Stimulated activated CD8-positive, alpha-beta memory T cell treated with anti-CD3 and anti-CD28 coated beads, Interleukin-12 subunit alpha, Interleukin-12 subunit beta, amount 100 ng/mL, for 1 hour (primary cell): ENCODE measurements around the gene LRRC3B.

Experiments used
- DNase-seq: peaks from one replicate; pipeline ENCODE4 v3.0.0-alpha.2; 2020; ENCODE audit warnings: low read depth

The LRRC3B gene

DNA sequence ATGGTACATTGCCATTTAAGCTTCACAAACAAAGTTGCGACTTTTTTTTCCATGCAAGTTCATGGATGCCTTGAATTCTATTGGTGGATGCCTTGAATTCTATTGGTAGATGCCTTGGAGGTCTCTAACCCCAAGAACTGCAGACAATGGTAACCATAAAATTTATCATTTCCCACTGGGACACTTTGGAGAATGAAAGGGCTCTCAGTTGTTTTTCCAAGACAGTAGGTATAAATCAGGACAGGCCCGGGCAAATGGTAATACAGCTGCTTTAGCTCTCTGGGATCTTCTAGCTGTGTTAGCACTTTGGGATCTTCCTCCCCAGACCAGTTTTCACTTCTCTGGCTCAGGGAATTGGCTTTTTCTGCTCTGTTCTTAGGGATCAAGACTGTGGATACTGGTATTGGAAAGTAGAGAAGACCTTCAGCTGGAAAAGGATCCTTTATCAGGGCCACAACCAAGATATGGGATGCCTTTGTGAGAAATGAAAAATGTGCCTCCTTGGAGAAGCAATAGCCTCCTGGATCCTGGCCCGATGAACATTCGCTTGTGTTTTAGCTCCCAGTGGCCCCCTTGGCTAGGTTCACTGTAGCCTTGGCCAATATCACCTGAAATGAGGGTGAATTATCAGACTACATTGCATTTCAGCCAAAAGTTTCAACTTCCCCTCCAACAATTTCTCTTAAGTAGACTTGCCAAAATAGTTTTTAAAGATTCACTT is 8.3 kb downstream of the LRRC3B start:
- no peak for DNase-seq

DNA sequence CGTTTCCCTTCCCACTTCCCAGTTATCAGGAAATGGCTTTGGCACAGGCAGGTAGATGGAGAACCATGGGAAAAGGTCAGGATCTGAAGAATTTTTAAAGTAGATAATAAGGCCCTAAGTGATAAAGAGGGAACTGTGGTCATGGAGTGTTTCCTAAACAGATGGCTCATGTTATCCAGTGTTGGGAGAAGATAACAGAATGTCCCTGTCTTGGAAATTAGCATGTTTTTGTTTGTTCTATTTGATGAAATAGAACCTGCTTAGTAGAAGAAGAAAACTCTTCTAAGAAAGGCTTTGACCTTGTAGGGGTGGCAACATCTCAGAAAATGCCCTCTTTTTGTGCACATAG is 8.8 kb downstream of the LRRC3B start:
- DNase-seq, result no peak

DNA sequence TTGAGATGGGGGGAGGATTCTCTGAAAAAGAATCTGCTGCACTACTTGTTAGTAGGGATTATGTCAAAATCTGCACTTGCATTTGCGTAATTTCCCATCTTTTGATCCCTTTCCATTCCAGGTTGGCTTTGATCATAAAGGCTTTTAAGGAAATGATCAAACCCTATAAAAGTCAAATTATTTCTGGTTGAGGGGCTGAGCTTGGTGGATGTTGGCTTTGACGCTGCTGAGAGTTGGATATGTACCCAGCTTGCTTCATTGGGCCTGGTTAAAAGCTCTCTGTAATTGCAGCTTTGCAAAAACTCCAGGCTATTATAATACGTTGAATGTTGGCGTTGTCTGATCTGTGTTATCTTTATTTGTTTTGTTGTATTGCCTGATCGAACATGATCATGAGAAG is 12.0 kb downstream of the LRRC3B start:
- no peak for DNase-seq

DNA sequence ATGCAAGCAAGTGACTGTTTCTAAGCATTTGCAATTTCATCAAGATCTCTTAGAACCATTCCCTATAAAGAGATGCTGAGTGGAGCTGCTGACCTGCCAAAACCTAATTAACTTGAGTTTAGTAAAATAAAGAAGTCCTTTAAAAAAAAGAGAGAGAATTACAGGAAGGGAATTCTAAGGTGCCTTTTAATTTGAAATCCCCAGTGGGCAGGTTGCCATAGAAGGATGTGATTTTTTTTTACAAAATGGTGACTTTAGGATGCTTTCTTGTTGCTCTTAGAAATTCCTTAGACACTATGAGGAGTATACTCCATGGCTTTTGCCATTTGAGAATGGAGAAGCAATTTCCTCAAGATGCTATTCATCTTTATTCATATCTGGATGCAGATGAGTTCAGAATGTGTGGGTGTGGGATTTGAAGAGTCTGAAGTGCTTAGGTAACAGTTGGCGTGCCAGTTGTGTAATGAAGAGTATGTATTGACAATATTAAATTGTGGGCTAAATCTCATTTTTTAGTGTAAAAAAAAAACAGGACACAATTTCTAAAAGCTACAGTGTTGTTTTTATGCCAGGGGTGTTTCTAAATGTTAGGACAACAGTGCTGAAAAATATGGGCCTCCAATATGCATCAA is 13.6 kb downstream of the LRRC3B start:
- DNase-seq, result no peak

DNA sequence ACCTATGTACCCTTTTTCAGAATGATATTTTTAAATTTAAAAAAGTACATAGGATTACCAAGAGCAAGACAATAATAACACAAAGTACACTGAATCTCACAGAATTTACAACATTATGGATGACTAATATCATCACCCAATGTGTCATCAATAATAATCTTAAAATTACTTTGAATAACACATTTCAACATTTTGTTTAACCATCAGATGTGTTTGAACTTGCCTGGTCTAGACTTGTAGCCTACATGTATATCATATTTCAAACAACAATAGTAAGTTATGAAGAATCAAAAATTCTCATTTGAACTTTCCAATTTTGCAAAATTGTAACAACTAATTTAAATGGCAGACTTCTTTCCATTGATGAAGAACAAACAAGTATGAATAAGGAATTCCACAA is 15.1 kb downstream of the LRRC3B start:
- DNase-seq, result no peak

DNA sequence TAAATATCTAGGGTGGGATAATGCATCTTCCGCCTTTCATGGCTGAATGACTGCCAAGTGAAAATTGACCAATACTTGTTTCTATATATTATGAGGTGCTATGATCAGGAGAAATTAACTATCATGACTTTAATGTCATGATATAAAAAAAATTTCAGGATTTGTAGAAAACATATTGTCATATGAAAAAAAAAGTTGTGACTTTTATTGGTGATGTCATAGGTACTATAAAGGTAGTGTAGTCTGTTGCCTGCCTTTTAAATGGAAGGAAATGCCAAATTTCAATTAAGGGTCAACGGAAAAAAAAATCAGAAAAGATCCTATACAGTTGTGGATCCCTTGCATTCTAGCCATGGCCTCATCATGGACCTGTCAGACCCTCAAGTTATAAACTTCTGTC is 15.5 kb downstream of the LRRC3B start:
- no peak for DNase-seq

DNA sequence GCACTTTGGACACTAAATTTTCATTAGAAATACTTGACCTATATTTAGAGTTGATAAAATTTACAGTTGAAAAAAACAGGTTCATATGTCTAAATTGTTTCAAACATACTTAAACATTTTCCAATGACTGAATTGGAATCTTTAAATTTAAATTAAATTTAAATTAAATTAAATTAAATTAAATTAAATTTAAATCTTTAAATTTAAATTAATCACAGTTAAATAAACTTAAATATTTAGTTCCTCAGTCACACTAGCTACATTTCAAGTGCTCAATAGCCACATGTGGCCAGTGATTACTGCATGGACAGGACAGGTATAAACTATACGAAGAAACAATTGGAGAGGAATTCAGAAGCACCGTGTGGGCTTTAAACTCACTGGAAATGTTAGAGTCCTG is 16.8 kb downstream of the LRRC3B start:
- DNase-seq, result no peak

DNA sequence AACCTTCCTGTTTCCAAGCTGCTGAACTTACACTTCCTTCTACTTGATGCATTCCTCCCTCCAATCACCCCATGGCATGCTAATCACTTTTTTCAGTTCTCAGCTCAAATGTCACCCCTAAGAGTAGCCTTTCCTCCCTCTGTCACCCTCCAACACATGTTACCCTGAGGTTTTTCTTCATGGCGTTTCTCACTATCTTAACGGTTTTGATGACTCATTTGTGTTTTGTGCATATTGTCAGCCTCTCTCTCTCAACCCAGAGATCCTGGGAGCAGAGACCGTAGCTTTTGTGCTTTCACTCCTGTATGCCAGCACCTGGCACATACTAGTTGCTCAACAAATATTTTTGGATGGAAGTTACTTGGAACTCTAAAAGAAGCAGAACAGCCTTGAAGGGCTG is 24.5 kb downstream of the LRRC3B start:
- no peak for DNase-seq

DNA sequence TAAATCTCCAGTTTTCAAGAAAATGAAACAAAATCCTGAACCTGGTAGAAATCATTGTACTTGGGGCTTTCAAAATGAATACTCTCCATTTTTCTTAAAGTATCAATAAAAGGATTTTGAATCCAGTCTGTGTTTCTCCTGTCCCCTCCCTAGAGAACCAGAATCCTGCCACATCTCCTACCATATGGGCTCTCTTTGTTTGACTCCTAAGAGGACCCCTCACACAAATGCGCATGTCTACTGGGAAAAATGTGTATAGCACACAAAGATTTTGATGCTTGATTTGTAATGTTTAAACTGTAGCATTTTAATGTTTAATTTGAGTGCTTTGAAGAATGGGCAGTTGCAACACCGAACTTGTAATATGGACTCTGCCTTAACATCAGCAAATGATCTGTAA is 25.9 kb downstream of the LRRC3B start:
- DNase-seq, result no peak

DNA sequence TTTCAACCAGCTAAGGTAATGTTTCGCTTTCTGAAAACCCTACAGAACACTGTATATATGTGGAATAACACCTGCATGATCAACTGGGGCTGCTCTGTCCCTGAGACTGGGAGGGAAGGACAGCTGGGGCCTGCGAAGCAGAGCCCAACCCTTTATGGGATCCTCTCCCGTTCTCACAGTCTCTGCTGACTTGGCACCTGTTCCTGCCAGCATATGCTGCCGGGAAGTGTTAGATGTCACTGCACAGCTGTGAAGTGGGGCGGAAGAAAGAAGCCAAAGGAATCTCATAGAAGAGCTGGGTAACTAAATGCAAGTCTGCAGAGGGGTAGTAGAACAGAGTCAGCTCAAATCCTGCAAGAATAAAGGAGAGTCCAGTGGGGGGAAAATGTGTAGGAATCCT is 29.6 kb downstream of the LRRC3B start:
- no peak for DNase-seq

DNA sequence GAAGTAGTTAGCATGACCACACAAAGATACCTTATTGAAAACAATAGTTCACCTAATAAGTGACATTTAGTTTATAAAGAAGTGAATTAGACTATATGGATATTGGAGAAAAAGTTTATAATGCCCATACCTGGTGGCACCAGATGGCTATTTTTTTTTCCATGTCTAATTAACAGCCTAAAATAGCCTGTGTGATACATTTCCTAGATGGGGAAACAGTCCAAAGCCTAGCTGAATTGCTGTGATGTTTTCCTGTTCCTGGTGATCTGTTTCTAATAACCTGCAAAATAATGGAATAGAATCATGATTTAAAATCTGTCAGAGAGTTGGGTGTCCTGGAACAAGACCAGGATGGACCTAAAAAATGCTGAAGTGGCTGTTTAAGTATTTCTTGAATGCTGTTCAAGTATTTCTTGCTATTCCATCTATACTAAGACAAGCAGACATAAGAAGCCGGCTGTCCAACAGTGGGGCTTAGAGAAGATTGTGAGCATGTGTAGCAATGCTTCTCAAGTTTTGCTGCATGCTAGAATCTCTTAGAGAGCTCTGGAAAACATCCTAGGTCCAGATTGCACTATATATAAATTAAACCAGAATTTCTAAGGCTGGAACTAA is 31.3 kb downstream of the LRRC3B start:
- DNase-seq, result no peak

DNA sequence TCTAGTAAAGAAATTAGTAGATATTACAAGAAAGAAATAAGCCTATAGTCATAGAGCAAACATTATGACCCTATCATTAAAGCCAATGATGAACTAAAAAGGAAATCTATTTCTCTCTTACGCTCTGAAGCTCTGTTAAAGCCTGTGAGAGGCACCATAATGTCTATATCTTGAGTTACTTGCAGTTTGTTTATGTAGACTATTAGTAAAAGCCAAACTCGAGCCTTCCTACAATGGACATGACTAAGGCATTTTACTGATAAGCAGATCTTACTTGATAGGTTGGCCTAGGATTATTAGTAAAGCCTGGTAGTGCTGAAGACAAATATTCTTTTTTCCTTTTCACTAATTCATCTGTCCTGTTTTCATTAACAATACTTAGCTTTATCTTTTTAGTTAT is 32.7 kb downstream of the LRRC3B start:
- DNase-seq, result no peak

DNA sequence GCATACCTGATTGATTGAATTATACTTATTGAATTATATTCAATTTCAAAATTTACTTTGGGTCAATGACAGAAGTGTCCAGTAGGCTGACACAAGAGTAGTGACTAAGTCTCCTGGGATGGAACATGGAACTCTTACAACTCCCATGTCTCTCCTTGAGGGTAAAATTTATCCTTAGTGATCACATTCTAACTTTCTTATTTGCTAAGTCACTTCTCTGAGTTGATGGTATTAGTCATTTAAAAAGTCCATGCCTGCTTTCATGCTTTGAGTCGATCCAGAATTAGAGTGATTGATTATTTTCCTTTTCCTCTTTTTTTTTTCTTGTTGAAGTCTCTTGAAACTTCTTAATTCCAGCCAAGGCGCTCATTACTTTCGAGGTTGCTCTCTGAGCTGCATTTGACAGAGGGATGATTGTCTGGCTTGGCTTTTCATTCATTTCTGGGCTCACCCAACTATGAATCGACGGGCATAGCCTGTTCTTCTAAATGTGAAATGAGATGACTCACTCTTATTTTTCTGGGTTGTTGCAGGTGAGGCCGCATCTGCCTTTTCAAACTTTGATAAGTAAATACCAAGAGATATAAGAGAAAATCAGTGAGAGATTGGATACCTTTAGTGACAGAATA is 34.9 kb downstream of the LRRC3B start:
- no peak for DNase-seq

DNA sequence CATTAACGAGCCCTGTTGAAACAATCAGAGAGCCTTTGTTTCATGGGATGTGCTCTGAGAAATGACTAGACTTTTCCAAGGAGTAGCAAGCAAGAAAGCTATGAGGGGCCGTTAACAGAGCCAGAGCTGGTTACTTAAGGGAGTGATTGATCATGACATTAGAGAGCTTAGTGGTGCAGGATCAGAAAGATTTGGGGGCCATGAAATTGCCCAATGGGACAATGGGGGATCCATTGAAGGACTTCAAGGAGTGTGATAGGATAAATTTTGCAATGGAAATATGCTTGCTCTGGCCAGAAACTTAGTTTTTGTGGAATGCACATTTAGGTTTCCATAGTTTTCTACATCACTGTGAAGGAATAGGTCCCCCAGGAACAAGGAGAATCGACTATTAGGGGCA is 45.6 kb downstream of the LRRC3B start:
- no peak for DNase-seq

DNA sequence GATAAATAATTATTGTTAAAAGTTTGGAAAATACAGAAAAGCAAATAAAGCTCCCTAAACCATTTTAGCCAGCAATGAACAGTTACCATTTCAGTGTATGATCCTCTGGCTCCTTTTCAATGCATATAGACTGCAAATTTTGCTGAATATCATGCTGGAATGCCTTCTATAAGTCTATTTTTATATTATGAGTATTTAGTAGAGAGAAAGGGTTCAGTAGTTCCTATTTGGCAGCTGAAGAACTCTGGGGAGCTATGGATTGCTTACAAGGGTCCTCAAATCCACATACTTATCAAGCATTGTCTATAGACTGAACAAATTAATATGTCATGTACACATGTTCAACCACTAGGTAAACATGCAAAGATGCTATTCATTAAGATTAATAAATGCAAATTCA is 46.1 kb downstream of the LRRC3B start:
- no peak for DNase-seq

DNA sequence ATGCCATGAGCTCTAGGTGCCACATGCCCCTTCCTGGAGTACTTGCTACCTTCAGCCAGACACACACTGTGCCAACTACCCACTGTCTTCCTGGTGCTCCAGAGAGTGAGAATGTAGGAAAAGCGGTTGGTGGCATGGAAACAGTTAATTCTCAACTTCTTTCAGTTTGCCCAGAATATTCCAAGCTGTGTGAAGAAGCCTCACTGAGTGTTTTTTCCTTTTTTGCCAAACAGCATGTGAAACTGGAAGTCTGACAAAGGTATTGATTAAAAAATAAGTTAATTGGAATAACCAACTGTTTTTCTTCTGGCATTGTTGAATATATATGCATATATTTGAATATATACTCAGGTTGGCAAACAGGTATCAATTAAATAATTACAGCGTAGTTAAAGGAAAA is 52.8 kb downstream of the LRRC3B start:
- no peak for DNase-seq

DNA sequence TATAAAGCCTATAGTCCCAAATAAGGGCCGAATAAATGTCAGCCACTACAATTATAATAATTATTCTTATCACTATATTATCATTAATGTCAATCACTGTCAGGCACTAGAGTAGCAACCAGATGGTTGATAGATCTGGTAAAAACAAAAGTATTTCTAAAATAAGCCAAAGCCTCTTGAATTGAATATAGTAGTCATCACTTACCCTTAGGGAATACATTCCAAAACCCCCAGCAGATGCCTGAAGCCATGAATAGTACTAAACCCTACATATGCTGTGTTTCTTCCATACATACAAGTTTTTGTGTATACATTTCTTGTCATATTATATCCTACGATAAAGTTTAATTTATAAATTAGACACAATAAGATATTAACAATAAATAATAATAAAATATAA is 59.1 kb downstream of the LRRC3B start:
- DNase-seq, result no peak

DNA sequence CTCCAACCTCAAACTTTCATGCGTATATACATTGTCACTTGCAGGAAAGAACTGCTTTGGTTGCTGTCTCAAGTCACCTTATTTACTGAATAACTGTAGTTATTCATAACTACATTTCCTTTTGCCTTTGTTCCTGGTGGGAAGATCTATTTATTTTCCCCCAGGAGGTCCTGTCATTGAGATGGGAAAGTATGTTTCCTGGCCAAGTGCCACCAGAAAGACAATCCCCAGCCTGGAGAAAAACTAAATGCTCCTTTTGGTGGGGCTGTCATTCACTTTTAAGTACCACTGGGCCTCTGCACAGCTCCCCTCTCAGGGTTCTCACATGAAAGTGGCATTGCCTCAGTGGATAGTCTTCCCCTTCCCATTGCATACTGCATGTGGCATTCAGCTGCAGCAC is 59.8 kb downstream of the LRRC3B start:
- no peak for DNase-seq

DNA sequence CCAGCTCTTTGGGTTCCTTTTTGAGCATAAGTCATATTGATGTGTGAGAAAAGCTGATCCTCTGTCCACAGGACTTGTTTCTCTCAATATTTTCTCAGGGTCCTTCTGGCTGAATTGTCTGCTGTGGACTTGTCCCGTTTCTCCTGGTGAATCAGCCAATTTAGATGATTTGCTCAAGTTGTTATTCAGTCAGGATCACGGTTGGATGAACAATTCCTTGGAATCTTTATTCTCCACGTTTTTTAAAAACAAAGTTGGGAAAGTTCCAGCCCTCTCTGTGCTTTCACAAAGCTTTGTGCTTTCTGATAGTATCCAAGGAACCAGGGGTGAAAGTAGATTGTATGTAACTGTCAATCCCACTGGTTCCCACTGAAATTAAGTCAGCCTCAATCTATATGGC is 61.3 kb downstream of the LRRC3B start:
- DNase-seq, result no peak

DNA sequence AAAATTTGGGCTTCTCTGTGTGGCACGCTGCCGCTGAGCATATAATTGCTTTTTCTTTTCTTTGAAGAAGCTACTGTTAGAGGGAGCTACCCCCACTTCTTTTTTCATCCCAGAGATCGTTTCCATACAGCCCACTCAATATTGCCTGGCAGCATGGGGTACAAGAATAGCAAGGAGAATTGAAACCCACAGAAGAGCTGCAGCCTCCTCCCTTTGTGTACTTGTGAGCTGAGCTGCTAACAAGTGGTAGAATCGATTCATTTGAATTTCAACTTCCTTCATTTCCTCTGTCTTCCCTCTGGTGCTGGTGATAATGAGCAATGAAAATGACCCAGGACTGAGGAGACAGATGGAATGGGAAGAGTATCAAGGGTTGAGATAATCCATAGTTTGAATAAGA is 64.9 kb downstream of the LRRC3B start:
- no peak for DNase-seq

DNA sequence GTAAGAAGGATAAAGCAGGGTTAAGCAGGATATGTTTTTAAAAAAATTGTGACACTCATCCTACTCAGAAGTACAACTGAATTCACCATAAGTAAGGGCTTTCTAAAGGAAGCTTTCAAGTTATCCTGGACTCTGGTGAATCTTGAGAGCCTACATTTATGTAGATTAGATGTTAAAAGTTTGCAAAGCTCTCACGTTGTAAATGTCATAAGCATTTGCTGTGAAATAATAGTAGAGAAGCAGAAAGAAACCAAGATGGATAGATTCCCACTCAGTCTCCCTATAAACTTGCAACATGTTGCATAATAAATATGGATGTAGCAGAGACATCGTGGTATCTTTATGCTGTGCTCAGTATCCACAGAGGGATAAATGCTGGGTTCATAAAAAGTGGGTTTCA is 77.0 kb downstream of the LRRC3B start:
- no peak for DNase-seq

DNA sequence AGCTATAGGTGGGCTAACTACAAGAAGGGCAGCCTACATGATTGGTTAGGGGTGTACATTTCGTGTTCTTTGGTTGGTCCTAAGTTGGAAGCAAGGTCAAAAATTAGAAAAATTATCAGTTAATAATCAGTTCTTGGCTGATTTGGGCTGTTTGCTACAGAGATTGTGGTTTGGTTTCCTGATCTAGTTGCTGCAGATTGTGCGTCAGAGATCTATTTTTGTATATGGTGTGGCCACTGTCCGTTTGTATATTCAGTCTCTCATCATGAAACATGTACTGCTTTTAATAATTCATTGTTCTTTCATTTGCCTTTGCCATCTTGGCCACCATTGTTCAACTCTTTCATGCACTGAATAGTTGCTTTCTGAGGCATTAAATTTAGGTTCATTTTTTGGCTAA is 80.9 kb downstream of the LRRC3B start:
- DNase-seq, result no peak

DNA sequence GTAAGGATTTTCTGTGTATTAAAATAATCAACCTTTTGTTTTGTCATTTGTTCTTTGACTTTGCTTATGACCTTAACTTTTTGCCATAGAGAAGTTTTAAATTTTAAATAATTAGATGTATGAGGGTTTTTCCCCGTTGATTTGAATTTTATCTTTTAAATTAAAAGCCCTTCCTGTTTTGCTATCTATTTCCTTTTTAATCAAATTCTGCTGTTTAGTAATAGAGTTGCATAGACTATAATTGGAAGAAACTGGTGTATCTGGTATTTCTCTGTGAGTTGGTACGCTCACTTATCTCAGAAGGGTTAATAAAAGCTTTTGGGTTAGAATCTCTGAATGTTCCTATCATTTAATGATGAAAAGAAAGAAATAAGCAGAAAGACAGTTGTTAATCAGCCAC is 82.2 kb downstream of the LRRC3B start:
- DNase-seq, result no peak

DNA sequence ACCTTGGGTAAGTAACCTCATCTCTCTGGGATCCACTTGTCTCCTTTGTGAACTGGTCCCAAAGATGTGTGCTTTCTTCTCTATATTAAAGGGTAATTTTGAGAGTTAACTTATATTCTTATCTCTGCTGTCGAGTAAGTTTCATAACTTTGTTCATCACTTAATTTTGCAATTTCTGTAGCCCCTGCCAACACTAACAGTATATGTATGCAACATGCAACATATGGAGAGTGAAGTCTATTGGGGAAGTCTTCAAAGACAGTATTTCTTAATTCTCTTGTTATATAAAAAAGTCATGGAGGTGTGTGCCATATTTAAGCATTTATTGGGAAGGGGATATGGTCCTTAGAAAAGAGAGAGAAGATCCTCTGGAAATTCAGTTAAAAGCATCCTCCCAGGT is 85.9 kb downstream of the LRRC3B start:
- DNase-seq, result no peak
